ENCODE measurements around the gene CTRB1.
"Not testable (repeated sequence)": the region's sequence is repeated elsewhere in the genome, so short reads cannot be mapped to it uniquely, and the experiment has no call there.

The CTRB1 gene

GRCh38 chr16:75272629-75273028, 53.8 kb downstream of the CTRB1 start:
- DNase-seq (ENCODE audit: low read depth): not testable (repeated sequence)

- DNase-seq (ENCODE audit: low read depth): no peak
These were observed 54.5 kb downstream of the CTRB1 start for GRCh38 chr16:75273054-75273925.
